ENCODE data around the gene CDCA7L. TPM values are rescaled to one million over a fixed set of nuclear protein-coding genes. Genes with fewer than 3 reads are reported as not detected.
"Not testable (repeated sequence)": the region's sequence is repeated elsewhere in the genome, so short reads cannot be mapped to it uniquely, and the experiment has no call there.

CDCA7L gene
- total RNA-seq, 1 donor from 2014 or later: 44.4 TPM

GRCh38 chr7:21911341-21911875 is 34.3 kb downstream of the CDCA7L start:
- no peak for DNase-seq (ENCODE audit: low read depth in 2 of 2)

- DNase-seq (ENCODE audit: low read depth in 2 of 2): no peak
These were observed 35.4 kb downstream of the CDCA7L start for GRCh38 chr7:21910253-21910652.

- no peak for DNase-seq (ENCODE audit: low read depth in 2 of 2)
These were observed 37.0 kb downstream of the CDCA7L start for GRCh38 chr7:21908746-21909145.

- DNase-seq (ENCODE audit: low read depth in 2 of 2): no peak
These were observed 42.5 kb downstream of the CDCA7L start for GRCh38 chr7:21903020-21903786.

- DNase-seq (ENCODE audit: low read depth in 2 of 2): peak; percentile 3 to 18
These were observed 43.5 kb downstream of the CDCA7L start for GRCh38 chr7:21902240-21902639.

GRCh38 chr7:21898265-21898930 is 47.3 kb downstream of the CDCA7L start:
- no peak for DNase-seq (ENCODE audit: low read depth in 2 of 2)

- no peak for DNase-seq (ENCODE audit: low read depth in 2 of 2)
These were observed 52.3 kb downstream of the CDCA7L start for GRCh38 chr7:21893401-21893800.

- DNase-seq (ENCODE audit: low read depth in 2 of 2): no peak
These were observed 54.4 kb downstream of the CDCA7L start for GRCh38 chr7:21891291-21891690.

GRCh38 chr7:21887779-21888178 is 57.9 kb downstream of the CDCA7L start:
- no peak for DNase-seq (ENCODE audit: low read depth in 2 of 2)

- no peak for DNase-seq (ENCODE audit: low read depth in 2 of 2)
These were observed 58.3 kb downstream of the CDCA7L start for GRCh38 chr7:21887353-21887752.

GRCh38 chr7:21886396-21886795 is 59.3 kb downstream of the CDCA7L start:
- no peak for DNase-seq (ENCODE audit: low read depth in 2 of 2)

GRCh38 chr7:21884496-21884895 is 61.2 kb downstream of the CDCA7L start:
- DNase-seq (ENCODE audit: low read depth in 2 of 2): no peak

GRCh38 chr7:21883501-21883900 is 62.2 kb downstream of the CDCA7L start:
- DNase-seq (ENCODE audit: low read depth in 2 of 2): not testable (repeated sequence)

GRCh38 chr7:21883069-21883468 is 62.6 kb downstream of the CDCA7L start:
- DNase-seq (ENCODE audit: low read depth in 2 of 2): no peak

- peak in 1 of 2 donors; percentile 10 for DNase-seq (ENCODE audit: low read depth in 2 of 2)
These were observed 75.8 kb downstream of the CDCA7L start for GRCh38 chr7:21869785-21870402.

- DNase-seq (ENCODE audit: low read depth in 2 of 2): no peak
These were observed 77.2 kb downstream of the CDCA7L start for GRCh38 chr7:21868576-21868850.

GRCh38 chr7:21867816-21868575 is 77.7 kb downstream of the CDCA7L start:
- DNase-seq (ENCODE audit: low read depth in 2 of 2): no peak

GRCh38 chr7:21867226-21867625 is 78.5 kb downstream of the CDCA7L start:
- no peak for DNase-seq (ENCODE audit: low read depth in 2 of 2)

- DNase-seq (ENCODE audit: low read depth in 2 of 2): no peak
These were observed 79.0 kb downstream of the CDCA7L start for GRCh38 chr7:21866731-21867130.

GRCh38 chr7:21865631-21866204 is 80.0 kb downstream of the CDCA7L start:
- not testable (repeated sequence) for DNase-seq (ENCODE audit: low read depth in 2 of 2)

- peak in 1 of 2 donors; percentile 53 for DNase-seq (ENCODE audit: low read depth in 2 of 2)
These were observed 94.1 kb downstream of the CDCA7L start for GRCh38 chr7:21851559-21851967.
